HUDEP-2 (cell line): Measurements from ENCODE around the gene ILKAP.
A peak's percentile ranks its signal among the peaks of the same experiment; 100 is the strongest.

ENCODE experiments used
- DNase-seq, 76 experiments: peaks; one replicate each; lab custom pipeline; 2025; ENCODE audit not compliant: unreplicated experiment in 76 of 76; lab: John Stamatoyannopoulos, UW

The ILKAP gene

GRCh38 chr2:238155051-238155760 is 48.3 kb downstream of the ILKAP start:
- no peak for DNase-seq

- no peak for DNase-seq
Observed at GRCh38 chr2:238154570-238154969, 48.9 kb downstream of the ILKAP start.

DNA sequence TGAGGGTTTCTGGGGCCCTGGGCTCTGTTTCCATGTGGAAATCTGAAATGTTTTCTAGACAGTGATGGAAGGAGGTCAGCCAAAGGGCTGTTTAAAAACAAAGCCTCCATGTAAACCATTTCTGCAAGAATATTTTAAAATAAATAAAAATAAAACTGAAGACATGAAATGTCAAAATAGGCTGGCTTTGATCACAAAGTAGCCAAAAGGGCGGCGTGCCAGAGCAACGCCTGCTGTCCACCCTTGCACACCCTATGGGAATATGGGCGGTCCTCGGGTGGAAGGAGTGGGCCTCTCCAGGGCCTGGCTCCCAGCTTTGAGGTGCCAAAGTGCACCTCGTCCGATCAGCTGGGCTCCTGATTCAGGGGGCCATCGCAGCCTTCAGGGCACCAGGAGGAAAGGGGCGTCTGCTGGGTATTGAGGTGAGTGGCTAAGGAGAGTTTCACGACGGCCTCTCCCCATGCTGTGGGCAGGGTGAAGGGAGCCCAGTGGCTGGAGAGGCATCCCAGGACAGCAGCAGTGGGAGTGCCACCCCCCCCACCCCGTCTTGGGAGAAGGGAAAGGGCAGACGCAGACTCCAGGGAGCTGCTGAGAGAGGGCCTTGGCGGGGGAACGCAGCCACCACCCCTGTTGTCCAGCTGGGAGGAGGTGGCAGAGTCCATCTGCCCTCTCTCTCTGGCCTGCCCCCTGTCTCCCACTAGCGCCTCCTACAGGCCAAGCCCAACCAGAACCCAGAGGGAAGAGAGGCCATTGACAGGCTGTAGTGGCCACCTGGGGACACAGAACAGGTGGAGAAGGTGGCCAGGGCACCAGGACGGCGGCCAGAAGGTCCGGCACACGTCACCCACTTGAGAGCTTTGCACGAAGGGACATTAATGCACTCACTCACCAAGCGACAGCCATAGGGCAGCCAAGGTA is 50.5 kb downstream of the ILKAP start:
- no peak for DNase-seq

GRCh38 chr2:238151628-238152235 is 51.8 kb downstream of the ILKAP start:
- no peak for DNase-seq

GRCh38 chr2:238151205-238151604 is 52.3 kb downstream of the ILKAP start:
- DNase-seq, result no peak

DNA sequence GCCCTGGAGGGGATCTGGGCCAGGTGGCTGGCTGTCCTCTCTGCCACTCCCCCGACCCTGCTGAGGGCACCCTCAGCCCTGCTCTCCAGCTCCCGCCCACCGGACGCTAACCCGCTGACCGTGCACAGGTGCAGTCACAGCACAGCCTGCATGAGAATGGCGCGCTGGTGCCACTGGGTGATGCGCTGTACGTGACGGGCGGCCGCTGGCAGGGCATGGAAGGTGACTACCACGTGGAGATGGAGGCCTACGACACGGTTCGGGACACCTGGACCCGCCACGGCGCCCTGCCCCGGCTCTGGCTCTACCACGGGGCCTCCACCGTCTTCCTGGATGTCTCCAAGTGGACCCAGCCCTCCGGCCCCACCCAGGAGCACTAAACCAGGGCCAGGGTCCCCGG is 52.8 kb downstream of the ILKAP start:
- no peak for DNase-seq

DNA sequence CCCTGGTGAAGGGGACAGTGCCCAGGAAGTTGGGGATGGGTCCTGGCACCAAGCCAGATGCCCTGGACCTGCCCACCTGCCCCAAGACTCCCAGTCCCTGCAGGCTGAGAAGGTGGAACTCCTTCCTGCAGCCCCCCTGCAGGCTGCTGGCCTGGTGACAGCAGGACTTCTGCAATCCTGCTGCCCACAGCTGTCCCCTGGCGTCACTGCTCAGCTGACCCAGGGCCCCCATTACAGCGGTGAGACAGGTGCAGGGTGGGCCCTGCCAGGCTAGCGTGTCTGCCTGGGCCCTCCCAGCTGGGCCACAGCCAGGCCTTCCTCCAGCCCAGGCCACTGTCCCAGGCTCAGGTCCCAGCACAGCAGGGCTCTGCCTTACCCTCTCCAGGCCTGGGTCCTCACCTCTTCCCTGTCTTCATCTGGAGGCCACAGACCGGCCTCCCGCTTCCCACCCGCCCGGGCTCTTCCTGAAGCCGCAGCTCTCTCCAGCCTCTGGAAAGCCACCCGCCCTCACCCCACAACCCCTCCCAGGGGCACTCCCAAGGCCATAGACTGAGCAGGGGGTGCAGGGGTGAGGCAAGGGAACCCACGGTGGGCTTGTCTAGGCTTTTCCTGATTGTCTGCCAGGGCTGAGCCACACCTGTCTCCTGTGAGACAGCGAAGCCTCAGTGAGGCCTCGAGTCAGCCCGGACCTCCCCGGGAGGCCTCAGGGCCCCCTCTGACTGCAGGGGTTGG is 53.5 kb downstream of the ILKAP start:
- no peak for DNase-seq

GRCh38 chr2:238148981-238149380 is 54.5 kb downstream of the ILKAP start:
- no peak for DNase-seq

DNA sequence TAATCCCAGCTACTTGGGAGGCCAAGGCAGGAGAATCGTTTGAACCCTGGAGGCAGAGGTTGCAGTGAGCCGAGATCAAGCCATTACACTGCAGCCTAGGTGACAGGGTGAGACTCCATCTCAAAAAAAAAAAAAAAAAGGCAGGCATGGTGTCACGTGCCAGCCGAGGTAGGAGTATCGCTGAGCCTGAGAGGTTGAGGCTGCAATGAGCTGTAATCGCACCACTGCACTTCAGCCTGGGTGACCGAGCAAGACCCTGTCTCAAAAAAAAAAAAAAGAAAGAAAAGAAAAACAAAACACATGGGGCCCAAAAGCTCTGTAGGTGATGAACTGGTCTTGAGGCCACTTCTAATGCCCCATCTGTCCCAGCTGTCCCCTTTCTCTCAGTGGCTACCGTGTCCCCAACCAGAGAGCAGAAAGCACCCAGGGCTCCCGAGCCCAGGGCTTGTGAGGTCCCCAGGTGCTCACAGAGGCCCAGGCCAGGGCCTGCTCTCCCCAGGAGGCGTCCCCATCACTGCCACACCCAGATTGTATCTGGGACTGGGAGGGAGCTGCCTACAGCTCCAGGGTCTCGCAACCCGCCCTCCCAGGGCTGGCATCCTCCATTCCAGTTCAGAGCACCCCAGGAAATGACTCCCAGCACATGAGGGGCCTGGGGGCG is 56.5 kb downstream of the ILKAP start:
- DNase-seq, result no peak

- DNase-seq, result no peak
Observed at GRCh38 chr2:238145851-238146250, 57.6 kb downstream of the ILKAP start.

DNA sequence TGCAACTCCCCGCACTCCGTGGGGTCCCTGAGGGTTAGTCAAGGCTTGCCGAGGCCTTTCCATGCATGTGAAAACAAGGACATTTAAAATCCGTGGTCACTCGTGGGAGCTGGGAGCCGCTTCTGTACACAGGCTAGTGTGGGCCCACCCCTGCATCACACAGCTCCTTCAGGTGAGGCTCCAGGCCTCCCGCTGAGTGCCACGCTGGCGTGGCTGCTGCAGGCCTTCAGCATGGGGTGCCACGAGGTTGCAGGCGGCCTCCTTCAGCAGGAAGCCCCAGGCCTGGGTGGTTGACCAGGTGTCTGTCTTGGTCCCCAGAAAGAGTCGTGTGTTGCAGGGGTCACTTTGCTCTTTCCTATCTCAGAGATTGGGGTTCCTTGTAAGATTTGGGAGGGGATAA is 58.4 kb downstream of the ILKAP start:
- no peak for DNase-seq

- no peak for DNase-seq
Observed at GRCh38 chr2:238144262-238144661, 59.2 kb downstream of the ILKAP start.

- DNase-seq, result peak in 3 of 76 experiments; percentile 17 to 25 (median 17)
Observed at GRCh38 chr2:238143239-238143951, 60.1 kb downstream of the ILKAP start.

DNA sequence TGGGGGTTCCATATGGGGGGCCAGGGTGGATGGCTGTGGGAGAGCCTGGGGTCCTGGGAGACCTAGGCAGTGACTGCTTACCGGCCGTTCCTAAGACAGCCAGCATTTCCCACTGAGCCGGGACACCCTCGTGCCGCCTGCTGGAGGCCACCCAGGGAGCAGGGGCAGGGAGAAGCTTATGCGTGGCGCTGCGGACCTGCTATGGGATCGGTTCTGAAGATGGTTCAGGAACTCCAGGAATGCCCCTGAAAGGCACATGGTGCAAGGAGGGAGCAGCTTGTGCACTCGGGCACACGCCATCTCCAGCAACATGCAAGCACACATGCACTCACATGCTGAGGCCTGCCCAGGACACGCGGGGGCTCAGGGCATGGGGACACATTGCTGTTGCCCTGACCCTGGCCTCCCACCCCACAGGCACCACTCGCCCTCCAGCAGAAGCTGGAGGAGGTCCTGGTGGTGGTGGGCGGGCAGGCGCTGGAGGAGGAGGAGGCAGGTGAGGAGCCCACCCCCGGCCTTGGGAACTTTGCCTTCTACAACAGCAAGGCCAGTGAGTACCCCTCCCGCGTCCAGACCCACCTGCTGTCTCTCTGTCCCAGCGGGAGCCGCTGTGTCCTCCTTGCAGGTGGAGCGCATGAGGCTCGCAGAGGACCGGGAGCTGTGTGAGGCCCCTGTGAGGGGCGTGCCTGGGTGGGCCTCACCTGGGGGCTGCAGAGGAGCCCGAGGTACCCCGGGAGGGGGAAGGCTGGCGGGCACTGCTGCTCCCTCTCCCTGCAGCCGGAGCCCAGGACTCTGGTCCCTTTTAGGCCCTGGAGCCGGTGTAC is 60.9 kb downstream of the ILKAP start:
- DNase-seq, result no peak

GRCh38 chr2:238141541-238142318 is 61.8 kb downstream of the ILKAP start:
- peak in 62 of 76 experiments; percentile 16 to 70 (median 46) for DNase-seq

DNA sequence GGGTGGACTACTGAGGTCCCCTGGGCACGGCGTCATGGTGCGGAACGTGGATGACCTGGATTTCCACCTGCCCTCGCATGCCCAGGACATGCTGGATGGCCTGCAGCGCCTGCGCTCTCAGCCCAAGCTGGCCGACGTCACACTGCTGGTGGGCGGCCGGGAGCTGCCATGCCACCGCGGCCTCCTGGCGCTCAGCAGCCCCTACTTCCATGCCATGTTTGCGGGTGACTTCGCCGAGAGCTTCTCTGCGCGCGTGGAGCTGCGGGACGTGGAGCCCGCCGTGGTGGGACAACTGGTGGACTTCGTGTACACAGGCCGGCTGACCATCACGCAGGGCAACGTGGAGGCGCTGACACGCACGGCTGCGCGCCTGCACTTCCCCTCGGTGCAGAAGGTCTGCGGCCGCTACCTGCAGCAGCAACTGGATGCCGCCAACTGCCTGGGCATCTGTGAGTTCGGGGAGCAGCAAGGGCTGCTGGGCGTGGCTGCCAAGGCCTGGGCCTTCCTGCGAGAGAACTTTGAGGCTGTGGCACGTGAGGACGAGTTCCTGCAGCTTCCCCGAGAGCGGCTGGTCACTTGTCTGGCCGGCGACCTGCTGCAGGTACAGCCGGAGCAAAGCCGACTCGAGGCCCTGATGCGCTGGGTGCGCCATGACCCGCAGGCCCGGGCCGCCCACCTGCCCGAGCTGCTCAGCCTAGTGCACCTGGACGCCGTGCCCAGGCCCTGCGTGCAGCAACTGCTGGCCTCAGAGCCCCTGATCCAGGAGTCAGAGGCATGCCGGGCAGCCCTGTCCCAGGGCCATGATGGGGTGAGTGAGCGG is 62.6 kb downstream of the ILKAP start:
- no peak for DNase-seq

- DNase-seq, result no peak
Observed at GRCh38 chr2:238140040-238140439, 63.5 kb downstream of the ILKAP start.
